Sigmoid colon (tissue), 7 donors: ENCODE results near the gene PARD3. TPM values are rescaled to one million over a fixed set of nuclear protein-coding genes. Genes with fewer than 3 reads are reported as not detected.

Experiments
- DNase-seq: peaks from one replicate; pipeline ENCODE4 v3.0.0-alpha.2; 2019
- H3K27ac ChIP-seq, 4 donors: fragments of 200-600 bp; sonication (generic); one replicate each; pipeline ENCODE4 v1.5.1; 2016 to 2019; ENCODE audit warnings: mild to moderate bottlenecking in 1 of 4
- H3K27me3 ChIP-seq, 3 donors: fragments of 200-600 bp; sonication (generic); one replicate each; pipeline ENCODE4 v1.5.1; 2019; ENCODE audit warnings: mild to moderate bottlenecking in 1 of 3
- H3K36me3 ChIP-seq, 4 donors: fragments of 200-600 bp; sonication (generic); one replicate each; pipeline ENCODE4 v1.5.1; 2016 to 2019
- H3K4me1 ChIP-seq, 4 donors: fragments of 200-600 bp; sonication (generic); one replicate each; pipeline ENCODE4 v1.5.1; 2017 to 2019
- H3K4me3 ChIP-seq, 4 donors: fragments of 200-600 bp; sonication (generic); one replicate each; pipeline ENCODE4 v1.5.1; 2017 to 2019; ENCODE audit warnings: mild to moderate bottlenecking in 2 of 4, moderate library complexity in 1 of 4
- H3K9me3 ChIP-seq, 4 donors: fragments of 200-600 bp in 3 of 4; sonication (generic) in 3 of 4; one replicate each; pipeline versions ENCODE4 v1.5.1 to v1.6.1; 2013 to 2019
- EP300 ChIP-seq, 4 donors: sonication (generic); formaldehyde crosslinking; IDR thresholded peaks; one replicate each; pipeline ENCODE4 v1.6.1; 2017; ENCODE audit warnings: antibody characterized with exemption in 4 of 4
- POLR2A ChIP-seq, 2 donors: fragments of 450-650 bp; IDR thresholded peaks; one replicate each; pipeline ENCODE4 v1.6.1; 2016; ENCODE audit warnings: antibody characterized with exemption in 2 of 2, mild to moderate bottlenecking in 2 of 2, moderate library complexity in 2 of 2
- POLR2AphosphoS5 ChIP-seq, 4 donors: sonication (generic); formaldehyde crosslinking; IDR thresholded peaks; one replicate each; pipeline ENCODE4 v1.6.1; 2017; ENCODE audit warnings: antibody characterized with exemption in 4 of 4
- WGBS, 2 donors: extraction: QIAGEN DNeasy Blood & Tissue Kit; methylation state at CpG; one replicate each; pipeline ENCODE4 v1.1.7; 2013; 5-methylcytosine and 5-hydroxymethylcytosine counted together
- intact Hi-C: fragments of 100-400 bp; cut with DNase I; formaldehyde crosslinking; loops from one replicate; pipeline ENCODE4 v1.15.1; 2023
- polyA plus RNA-seq, 3 donors: library from polyadenylated mRNA; stranded (reverse); fragments of 200-250 nt; gene quantifications; one replicate each; pipeline ENCODE4 v1.2.3, GENCODE V29; 2013
- total RNA-seq, 4 donors: library from RNA; depleted of rRNA; stranded (reverse); fragments of >200 nt; gene quantifications; one replicate each; pipeline ENCODE4 v1.1.0, GENCODE V29; 2016
- TF ChIP-seq, protein P1 (sequence below), 4 experiments: fragments of 450-650 bp in 3 of 4; fragments of 200-600 bp in 1 of 4; IDR thresholded peaks; one replicate each; pipeline ENCODE4 v1.5.1; 2016 to 2019; ENCODE audit warnings: antibody characterized with exemption in 4 of 4, mild to moderate bottlenecking in 3 of 4, moderate library complexity in 2 of 4
- donor health status: healthy with polysubstance abuse.
- donor health status: Bipolar disorder and iron deficiency.
- donor health status: healthy.

The PARD3 gene
- total and polyA plus RNA-seq, 7 donors = 17.5 to 96.4 (median 75.9) TPM

DNA sequence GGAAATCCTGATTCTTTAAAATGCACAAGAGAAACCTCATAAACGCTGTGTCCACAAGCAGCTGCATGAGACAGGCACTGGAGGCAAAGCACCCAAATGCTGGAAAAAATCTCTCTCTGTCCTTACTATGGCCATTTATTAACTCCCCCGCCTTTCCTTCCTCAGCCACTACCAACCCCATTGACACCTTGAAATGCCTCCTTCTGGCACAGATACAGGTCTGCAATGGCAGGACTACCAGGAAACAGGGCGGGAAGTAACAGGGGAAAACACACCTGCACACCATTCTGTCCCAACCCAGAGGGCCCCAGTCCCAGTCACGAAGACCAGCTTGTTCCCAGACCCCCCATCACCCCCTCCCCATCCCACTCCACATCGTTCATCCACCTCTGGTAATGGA, 224.3 kb downstream of the PARD3 start:
- DNase-seq = no peak
- TF ChIP-seq, protein P1, sequence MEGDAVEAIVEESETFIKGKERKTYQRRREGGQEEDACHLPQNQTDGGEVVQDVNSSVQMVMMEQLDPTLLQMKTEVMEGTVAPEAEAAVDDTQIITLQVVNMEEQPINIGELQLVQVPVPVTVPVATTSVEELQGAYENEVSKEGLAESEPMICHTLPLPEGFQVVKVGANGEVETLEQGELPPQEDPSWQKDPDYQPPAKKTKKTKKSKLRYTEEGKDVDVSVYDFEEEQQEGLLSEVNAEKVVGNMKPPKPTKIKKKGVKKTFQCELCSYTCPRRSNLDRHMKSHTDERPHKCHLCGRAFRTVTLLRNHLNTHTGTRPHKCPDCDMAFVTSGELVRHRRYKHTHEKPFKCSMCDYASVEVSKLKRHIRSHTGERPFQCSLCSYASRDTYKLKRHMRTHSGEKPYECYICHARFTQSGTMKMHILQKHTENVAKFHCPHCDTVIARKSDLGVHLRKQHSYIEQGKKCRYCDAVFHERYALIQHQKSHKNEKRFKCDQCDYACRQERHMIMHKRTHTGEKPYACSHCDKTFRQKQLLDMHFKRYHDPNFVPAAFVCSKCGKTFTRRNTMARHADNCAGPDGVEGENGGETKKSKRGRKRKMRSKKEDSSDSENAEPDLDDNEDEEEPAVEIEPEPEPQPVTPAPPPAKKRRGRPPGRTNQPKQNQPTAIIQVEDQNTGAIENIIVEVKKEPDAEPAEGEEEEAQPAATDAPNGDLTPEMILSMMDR (IDR thresholded peaks at IDR 0.05) = no peak
- TF ChIP-seq EP300 (IDR thresholded peaks at IDR 0.05) (no peak), POLR2A (IDR thresholded peaks at IDR 0.05) (no peak), POLR2AphosphoS5 (IDR thresholded peaks at IDR 0.05) (no peak)
- H3K4me3 ChIP-seq = no peak overlapping the region
- peaks cover 0 to 2% (median 0%) of the 10 kb centered on the region in 4 donors for H3K4me1 ChIP-seq
- H3K36me3 ChIP-seq = no peaks in the 10 kb centered on the region
- WGBS, 2 donors = 85 to 89% methylated on average over 5 of the region's 5 CpGs
- intact Hi-C loops = no loop called here
- H3K27ac ChIP-seq = no peak overlapping the region
- H3K27me3 ChIP-seq = no peaks in the 10 kb centered on the region
- no peaks in the 10 kb centered on the region for H3K9me3 ChIP-seq

GRCh38 chr10:34589275-34589674, 225.8 kb downstream of the PARD3 start:
- Histone ChIP-seq H3K4me3 (no peak overlapping the region), H3K27me3 (no peaks in the 10 kb centered on the region), H3K4me1 (peaks cover 0 to 16% (median 7%) of the 10 kb centered on the region in 4 donors), H3K9me3 (no peaks in the 10 kb centered on the region), H3K27ac (no peak overlapping the region), H3K36me3 (no peaks in the 10 kb centered on the region)
- no peak for DNase-seq
- intact Hi-C loops = no loop called here
- WGBS, 2 donors = 94 to 96% methylated on average over 3 of the region's 3 CpGs
- TF ChIP-seq, protein P1 (IDR thresholded peaks at IDR 0.05) = no peak
- TF ChIP-seq POLR2AphosphoS5 (IDR thresholded peaks at IDR 0.05) (no peak), EP300 (IDR thresholded peaks at IDR 0.05) (no peak), POLR2A (IDR thresholded peaks at IDR 0.05) (no peak)

GRCh38 chr10:34587680-34588019, 227.4 kb downstream of the PARD3 start:
- Histone ChIP-seq H3K4me3 (no peak overlapping the region), H3K4me1 (peaks cover 0 to 32% (median 17%) of the 10 kb centered on the region in 4 donors), H3K27me3 (no peaks in the 10 kb centered on the region), H3K27ac (no peak overlapping the region), H3K36me3 (no peaks in the 10 kb centered on the region), H3K9me3 (no peaks in the 10 kb centered on the region)
- intact Hi-C loops = no loop called here
- DNase-seq = no peak
- 78 to 95% methylated on average over 6 of the region's 6 CpGs for WGBS, 2 donors
- TF ChIP-seq, protein P1 (IDR thresholded peaks at IDR 0.05) = no peak
- no peak for TF ChIP-seq EP300 (IDR thresholded peaks at IDR 0.05)

GRCh38 chr10:34587002-34587679, 228.0 kb downstream of the PARD3 start:
- H3K27me3 ChIP-seq = no peaks in the 10 kb centered on the region
- H3K4me3 ChIP-seq = no peak overlapping the region
- peaks cover 0 to 37% (median 22%) of the 10 kb centered on the region in 4 donors for H3K4me1 ChIP-seq
- intact Hi-C loops = no loop called here
- no peak for DNase-seq
- H3K9me3 ChIP-seq = no peaks in the 10 kb centered on the region
- WGBS, 2 donors = 93 to 94% methylated on average over 4 of the region's 4 CpGs
- H3K27ac ChIP-seq = no peak overlapping the region
- TF ChIP-seq, protein P1 (IDR thresholded peaks at IDR 0.05) = no peak
- TF ChIP-seq POLR2AphosphoS5 (IDR thresholded peaks at IDR 0.05) (no peak), EP300 (IDR thresholded peaks at IDR 0.05) (no peak), POLR2A (IDR thresholded peaks at IDR 0.05) (no peak)
- no peaks in the 10 kb centered on the region for H3K36me3 ChIP-seq
